HG03457 (cell line): ENCODE measurements around the gene OR10J5.

Experiments
- ATAC-seq: cut with Tn5 transposase; IDR thresholded peaks from one replicate; pipeline ENCODE4 v1.9.1; 2021; ENCODE audit warnings: moderate number of reproducible peaks; ENCODE audit not compliant: unreplicated experiment

OR10J5 gene

DNA sequence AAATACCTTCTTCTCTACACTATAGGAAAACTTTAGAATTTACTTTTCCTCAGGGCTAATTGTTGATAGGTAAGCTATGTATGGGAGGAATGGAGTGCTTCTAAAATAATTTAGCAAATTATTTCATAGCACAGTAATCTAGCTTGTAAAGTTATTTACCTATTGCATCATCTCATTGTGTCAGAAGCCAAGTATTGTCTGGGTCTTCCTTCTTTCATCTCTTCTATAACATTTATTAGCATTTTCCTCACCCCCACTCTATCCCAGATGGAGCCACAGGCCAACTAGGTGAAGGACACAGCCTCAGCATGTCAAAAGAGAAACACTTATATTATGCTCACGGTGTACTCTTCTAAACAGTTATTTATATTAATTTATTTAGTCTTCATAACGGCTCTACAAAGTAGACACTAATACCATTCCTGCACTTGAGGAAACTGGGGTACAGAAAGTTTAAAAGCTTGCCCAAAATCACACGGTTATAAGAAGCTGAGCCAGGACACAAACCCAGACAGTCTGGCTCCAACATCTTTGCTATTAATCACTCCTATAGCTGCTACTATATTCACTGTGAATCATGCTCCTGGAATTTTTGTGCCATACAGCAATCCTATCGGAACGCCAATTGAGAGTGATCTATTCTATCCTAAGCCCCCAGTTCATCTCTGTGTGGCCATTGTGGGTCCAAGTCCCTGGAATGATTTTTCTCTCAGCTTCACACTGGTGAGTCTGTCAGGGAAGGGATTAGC, 43.1 kb downstream of the OR10J5 start:
- ATAC-seq, result no peak
